GM19193 (cell line): ENCODE data around the gene ZNF282.

ENCODE experiments used
- POLR2A ChIP-seq: IDR thresholded peaks from 4 replicates; pipeline ENCODE4 v1.6.1; 2011; ENCODE audit not compliant: insufficient read depth, insufficient read length; ENCODE audit errors: extremely low read depth

Gene ZNF282

GRCh38 chr7:149209518-149210269 is 14.3 kb downstream of the ZNF282 start:
- TF ChIP-seq POLR2A: no peak

GRCh38 chr7:149210551-149210950 is 15.2 kb downstream of the ZNF282 start:
- TF ChIP-seq POLR2A: no peak

GRCh38 chr7:149214020-149214720 is 18.8 kb downstream of the ZNF282 start:
- TF ChIP-seq POLR2A: no peak

- TF ChIP-seq POLR2A: no peak
Measured at GRCh38 chr7:149216402-149216801, 21.1 kb downstream of the ZNF282 start.

- TF ChIP-seq POLR2A: no peak
Measured at GRCh38 chr7:149217570-149217969, 22.2 kb downstream of the ZNF282 start.

GRCh38 chr7:149218469-149219420 is 23.4 kb downstream of the ZNF282 start:
- TF ChIP-seq POLR2A: no peak

- no peak for TF ChIP-seq POLR2A
Measured at GRCh38 chr7:149220534-149220933, 25.2 kb downstream of the ZNF282 start.

GRCh38 chr7:149223176-149223575 is 27.8 kb downstream of the ZNF282 start:
- TF ChIP-seq POLR2A: no peak

GRCh38 chr7:149223761-149224160 is 28.4 kb downstream of the ZNF282 start:
- no peak for TF ChIP-seq POLR2A

GRCh38 chr7:149224352-149224751 is 29.0 kb downstream of the ZNF282 start:
- no peak for TF ChIP-seq POLR2A

- TF ChIP-seq POLR2A: no peak
Measured at GRCh38 chr7:149225106-149225505, 29.8 kb downstream of the ZNF282 start.

GRCh38 chr7:149225656-149226055 is 30.3 kb downstream of the ZNF282 start:
- TF ChIP-seq POLR2A: no peak

- TF ChIP-seq POLR2A: no peak
Measured at GRCh38 chr7:149226840-149227494, 31.6 kb downstream of the ZNF282 start.

- TF ChIP-seq POLR2A: no peak
Measured at GRCh38 chr7:149228831-149229471, 33.6 kb downstream of the ZNF282 start.
